NT2/D1 (cell line): ENCODE data around the gene PYM1.
A peak's percentile ranks its signal among the peaks of the same experiment; 100 is the strongest.

Experiments
- DNase-seq: peaks from one replicate; pipeline ENCODE4 v3.0.0-alpha.2; 2011; ENCODE audit warnings: low read depth, low spot score
- H3K27me3 ChIP-seq: 2 replicates; pipeline ENCODE4 v1.6.0; 2011; ENCODE audit warnings: mild to moderate bottlenecking; ENCODE audit not compliant: insufficient read length, insufficient read depth
- H3K36me3 ChIP-seq: 2 replicates; pipeline ENCODE4 v1.6.1; 2011; ENCODE audit warnings: mild to moderate bottlenecking, low read length, mixed read lengths; ENCODE audit not compliant: insufficient read depth, insufficient read length
- H3K4me1 ChIP-seq: 2 replicates; pipeline ENCODE4 v1.5.1; 2011; ENCODE audit not compliant: insufficient read depth, insufficient read length
- H3K4me3 ChIP-seq: 2 replicates; pipeline ENCODE4 v1.5.1; 2011; ENCODE audit warnings: low read depth; ENCODE audit not compliant: insufficient read length
- H3K9ac ChIP-seq: 2 replicates; pipeline ENCODE4 v1.6.0; 2011; ENCODE audit warnings: low read depth; ENCODE audit not compliant: insufficient read length
- H3K9me3 ChIP-seq: 2 replicates; pipeline ENCODE4 v1.5.1; 2011; ENCODE audit warnings: mild to moderate bottlenecking, low read length; ENCODE audit not compliant: insufficient read depth
- SUZ12 ChIP-seq: IDR thresholded peaks from 2 replicates; pipeline ENCODE4 v1.6.1; 2011; ENCODE audit not compliant: insufficient read length, insufficient read depth; ENCODE audit errors: extremely low read depth
- YY1 ChIP-seq: IDR thresholded peaks from 2 replicates; pipeline ENCODE4 v1.6.1; 2011; ENCODE audit not compliant: insufficient read length, insufficient read depth
- ZNF274 ChIP-seq: IDR thresholded peaks from 2 replicates; pipeline ENCODE4 v1.6.1; 2011; ENCODE audit warnings: mild to moderate bottlenecking, low read depth, low read length

PYM1 gene

GRCh38 chr12:55927588-55928502 lies at the start of gene PYM1:
Gene PYM1 (minus strand): TSS chr12:55927894. CDS start chr12:55927761, 133 bp downstream.
- DNase-seq, result peak; percentile 72
- Histone ChIP-seq H3K9me3 (no peaks in the 10 kb centered on the region), H3K4me3 (peak within 1 kb of the TSS; percentile 98), H3K9ac (peak within 1 kb of the TSS; percentile 97), H3K27me3 (peaks cover 21% of the 10 kb centered on the region), H3K36me3 (peaks cover 26% of the 10 kb centered on the region), H3K4me1 (peaks cover 7% of the 10 kb centered on the region)
- TF ChIP-seq YY1 (no peak), SUZ12 (no peak), ZNF274 (no peak)

- Histone ChIP-seq H3K4me1 (peaks cover 3% of the 10 kb centered on the region), H3K4me3 (peak overlapping the region; percentile 95), H3K9ac (peak overlapping the region; percentile 99), H3K27me3 (no peaks in the 10 kb centered on the region), H3K9me3 (no peaks in the 10 kb centered on the region), H3K36me3 (peaks cover 59% of the 10 kb centered on the region)
- DNase-seq, result peak; percentile 38
- TF ChIP-seq YY1, result no peak
- TF ChIP-seq SUZ12, result no peak
- TF ChIP-seq ZNF274, result no peak
These were observed 46.6 kb upstream of the PYM1 start for GRCh38 chr12:55974308-55974730.

GRCh38 chr12:55973599-55974307 lies 46.1 kb upstream of the PYM1 start, which contains the start of gene RAB5B:
Gene RAB5B (plus strand): TSS chr12:55974078. CDS start chr12:55986961, 12,883 bp downstream.
- TF ChIP-seq ZNF274 (no peak), SUZ12 (no peak), YY1 (no peak)
- Histone ChIP-seq H3K9me3 (no peaks in the 10 kb centered on the region), H3K4me1 (peaks cover 3% of the 10 kb centered on the region), H3K27me3 (no peaks in the 10 kb centered on the region), H3K4me3 (peak within 1 kb of the TSS; percentile 95), H3K36me3 (peaks cover 59% of the 10 kb centered on the region), H3K9ac (peak within 1 kb of the TSS; percentile 99)
- DNase-seq, result peak; percentile 100

- Histone ChIP-seq H3K9me3 (no peaks in the 10 kb centered on the region), H3K4me1 (peaks cover 3% of the 10 kb centered on the region), H3K4me3 (peak overlapping the region; percentile 33), H3K9ac (peak overlapping the region; percentile 69), H3K36me3 (peaks cover 61% of the 10 kb centered on the region), H3K27me3 (no peaks in the 10 kb centered on the region)
- no peak for DNase-seq
- TF ChIP-seq YY1 (no peak), SUZ12 (no peak), ZNF274 (no peak)
These were observed 45.4 kb upstream of the PYM1 start for GRCh38 chr12:55972911-55973598.

- Histone ChIP-seq H3K36me3 (peaks cover 60% of the 10 kb centered on the region), H3K9ac (peak overlapping the region; percentile 69), H3K9me3 (no peaks in the 10 kb centered on the region), H3K27me3 (no peaks in the 10 kb centered on the region), H3K4me1 (peaks cover 3% of the 10 kb centered on the region), H3K4me3 (peak overlapping the region; percentile 33)
- no peak for DNase-seq
- no peak for TF ChIP-seq ZNF274
- no peak for TF ChIP-seq SUZ12
- no peak for TF ChIP-seq YY1
These were observed 44.8 kb upstream of the PYM1 start for GRCh38 chr12:55972456-55972855.

GRCh38 chr12:55972042-55972441 lies 44.3 kb upstream of the PYM1 start:
- Histone ChIP-seq H3K4me1 (peaks cover 3% of the 10 kb centered on the region), H3K9ac (no peak overlapping the region), H3K27me3 (no peaks in the 10 kb centered on the region), H3K36me3 (peaks cover 56% of the 10 kb centered on the region), H3K4me3 (no peak overlapping the region), H3K9me3 (no peaks in the 10 kb centered on the region)
- TF ChIP-seq ZNF274 (no peak), SUZ12 (no peak), YY1 (no peak)
- no peak for DNase-seq
